GM21786 (cell line): Measurements from ENCODE around the gene RECK.
"Not testable (repeated sequence)": the region's sequence is repeated elsewhere in the genome, so short reads cannot be mapped to it uniquely, and the experiment has no call there.

ENCODE experiments used
- ATAC-seq: cut with Tn5 transposase; IDR thresholded peaks from one replicate; pipeline ENCODE4 v1.9.1; 2021; ENCODE audit not compliant: unreplicated experiment

Gene RECK

GRCh38 chr9:36036780-36037548, at the start of gene RECK:
TSS of gene RECK (plus strand) at chr9:36036913. CDS start at chr9:36036999, 86 bp downstream.
- peak; percentile 83 for ATAC-seq

- ATAC-seq = no peak
Measured at GRCh38 chr9:35990155-35990554, 46.6 kb upstream of the RECK start.

- not testable (repeated sequence) for ATAC-seq
Measured at GRCh38 chr9:35993136-35993535, 43.6 kb upstream of the RECK start.

- ATAC-seq = no peak
Measured at GRCh38 chr9:35993976-35994720, 42.6 kb upstream of the RECK start.

- ATAC-seq = no peak
Measured at GRCh38 chr9:35994959-35995358, 41.8 kb upstream of the RECK start.

- no peak for ATAC-seq
Measured at GRCh38 chr9:35996358-35996970, 40.2 kb upstream of the RECK start.

GRCh38 chr9:35997016-35997415, 39.7 kb upstream of the RECK start:
- ATAC-seq = not testable (repeated sequence)

GRCh38 chr9:35998333-35998732, 38.4 kb upstream of the RECK start:
- no peak for ATAC-seq

GRCh38 chr9:36005891-36006290, 30.8 kb upstream of the RECK start:
- no peak for ATAC-seq

- no peak for ATAC-seq
Measured at GRCh38 chr9:36006549-36007315, 30.0 kb upstream of the RECK start.

GRCh38 chr9:36007316-36007708, 29.4 kb upstream of the RECK start:
- peak; percentile 72 for ATAC-seq

- ATAC-seq = no peak
Measured at GRCh38 chr9:36007852-36008251, 28.9 kb upstream of the RECK start.

- ATAC-seq = peak; percentile 76
Measured at GRCh38 chr9:36008774-36009300, 27.9 kb upstream of the RECK start.

GRCh38 chr9:36011379-36011778, 25.3 kb upstream of the RECK start:
- no peak for ATAC-seq

GRCh38 chr9:36017278-36017677, 19.4 kb upstream of the RECK start:
- no peak for ATAC-seq

- ATAC-seq = no peak
Measured at GRCh38 chr9:36018129-36018528, 18.6 kb upstream of the RECK start.

GRCh38 chr9:36018891-36019720, 17.6 kb upstream of the RECK start:
- ATAC-seq = no peak

GRCh38 chr9:36021968-36022367, 14.7 kb upstream of the RECK start:
- ATAC-seq = no peak

- ATAC-seq = no peak
Measured at GRCh38 chr9:36023260-36024048, 13.3 kb upstream of the RECK start.
